Aorta (tissue), 5 donors: ENCODE measurements around the gene KRT1. TPM values are rescaled to one million over a fixed set of nuclear protein-coding genes. Genes with fewer than 3 reads are reported as not detected.

ENCODE experiments used
- ATAC-seq: fragments of 200-7000 bp; cut with Tn5 transposase; one replicate; pipeline ENCODE4 v1.9.1; 2022; ENCODE audit warnings: moderate library complexity; ENCODE audit not compliant: low FRiP score
- DNase-seq, 2 donors: peaks; one replicate each; pipeline ENCODE4 v3.0.0-alpha.2; 2020
- H3K27ac ChIP-seq, 2 donors: one replicate each; pipeline ENCODE4 v1.5.1; 2013; ENCODE audit warnings: low read length in 2 of 2, mild to moderate bottlenecking in 2 of 2, moderate library complexity in 2 of 2, control low read depth in 1 of 2, inconsistent platforms in 1 of 2, low read depth in 1 of 2
- H3K27me3 ChIP-seq, 2 donors: one replicate each; pipeline ENCODE4 v1.6.1; 2013; ENCODE audit warnings: control low read depth in 1 of 2, low read length in 1 of 2, mild to moderate bottlenecking in 1 of 2, moderate library complexity in 1 of 2; ENCODE audit not compliant: insufficient read depth in 2 of 2, control insufficient read depth in 1 of 2
- H3K36me3 ChIP-seq, 2 donors: one replicate each; pipeline ENCODE4 v1.6.1; 2013; ENCODE audit warnings: control low read depth in 1 of 2, low read length in 1 of 2, mild to moderate bottlenecking in 1 of 2; ENCODE audit not compliant: insufficient read depth in 2 of 2, control insufficient read depth in 1 of 2
- H3K4me1 ChIP-seq, 2 donors: one replicate each; pipeline ENCODE4 v1.6.1; 2013; ENCODE audit warnings: low read length in 2 of 2, control low read depth in 1 of 2, mild to moderate bottlenecking in 1 of 2, moderate library complexity in 1 of 2; ENCODE audit not compliant: insufficient read depth in 2 of 2, control insufficient read depth in 1 of 2
- H3K4me3 ChIP-seq, 2 donors: one replicate each; pipeline ENCODE4 v1.5.1; 2013; ENCODE audit warnings: low read length in 2 of 2, control low read depth in 1 of 2, mild to moderate bottlenecking in 1 of 2
- H3K9me3 ChIP-seq: one replicate; pipeline ENCODE4 v1.6.1; 2013; ENCODE audit warnings: mild to moderate bottlenecking, low read length; ENCODE audit not compliant: control insufficient read depth
- WGBS, 2 donors: extraction: QIAGEN DNeasy Blood & Tissue Kit; methylation state at CpG; one replicate each; pipeline ENCODE4 v1.1.7; 2013; 5-methylcytosine and 5-hydroxymethylcytosine counted together
- intact Hi-C, 2 donors: fragments of 100-400 bp; cut with DNase I; formaldehyde crosslinking; loops; one replicate each; pipeline versions ENCODE4 v1.14.2 to v1.15.0; 2022
- polyA plus RNA-seq, 2 donors: library from polyadenylated mRNA; stranded (reverse); fragments of 200-250 nt; gene quantifications; one replicate each; pipeline ENCODE4 v1.2.3, GENCODE V29; 2013
- total RNA-seq, 2 donors: library from RNA; stranded (reverse); fragmentation: NEBNext Ultra II Directional; extraction: Animal tissue kit (Norgen Biotek cat#: 25700); gene quantifications; one replicate each; pipeline ENCODE4 v1.2.1, GENCODE V29; 2021
- donor health status: healthy with polysubstance abuse.
- donor health status: Bipolar disorder and iron deficiency.
- donor health status: DM: no; HTN: no; CAD: no.
- donor health status: DM: no; HTN: no; CAD: no.
- donor health status: DM: yes; HTN: yes; CAD: no.

The KRT1 gene
- total and polyA plus RNA-seq, 4 donors = 0.51 TPM; not detected in 3

- no peaks in the 10 kb centered on the region for H3K4me1 ChIP-seq
- H3K36me3 ChIP-seq = no peaks in the 10 kb centered on the region
- H3K4me3 ChIP-seq = no peak within 1 kb of the TSS
- no peaks in the 10 kb centered on the region for H3K27me3 ChIP-seq
- 72 to 78% methylated on average over 2 of the region's 2 CpGs for WGBS, 2 donors
- H3K27ac ChIP-seq = no peak within 1 kb of the TSS
- no peaks in the 10 kb centered on the region for H3K9me3 ChIP-seq
- DNase-seq = no peak
- intact Hi-C loops = no loop called here
- ATAC-seq = no peak
Measured at GRCh38 chr12:52703424-52703823, 23.2 kb upstream of the KRT1 start, which contains the start of gene KRT77. Gene KRT77 (minus strand): TSS chr12:52703524. CDS start chr12:52703434, 90 bp downstream.

DNA sequence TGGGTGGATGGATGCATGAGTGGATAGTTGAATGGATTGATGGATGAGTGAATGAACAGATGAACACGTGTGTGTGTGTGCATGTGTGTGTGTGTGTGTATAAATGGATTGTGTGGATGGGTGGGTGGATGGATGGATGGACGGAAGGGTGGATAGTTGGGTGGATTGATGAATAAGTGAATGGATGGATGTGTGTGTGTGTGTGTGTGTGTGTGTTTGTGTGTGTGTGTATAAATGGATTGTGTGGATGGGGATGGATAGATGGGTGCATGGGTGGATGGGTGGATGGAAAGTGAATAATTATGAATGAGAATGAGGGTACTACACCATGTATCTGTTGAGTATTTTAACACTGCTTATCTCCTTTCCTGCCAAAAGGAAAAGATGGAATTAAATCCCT lies 22.1 kb upstream of the KRT1 start:
- no peaks in the 10 kb centered on the region for H3K9me3 ChIP-seq
- ATAC-seq (no peak), DNase-seq (no peak)
- no peaks in the 10 kb centered on the region for H3K36me3 ChIP-seq
- H3K4me1 ChIP-seq = no peaks in the 10 kb centered on the region
- no peak overlapping the region for H3K4me3 ChIP-seq
- no peaks in the 10 kb centered on the region for H3K27me3 ChIP-seq
- no peak overlapping the region for H3K27ac ChIP-seq
- WGBS, 2 donors = 78 to 85% methylated on average over 2 of the region's 2 CpGs
- intact Hi-C loops = no loop called here

DNA sequence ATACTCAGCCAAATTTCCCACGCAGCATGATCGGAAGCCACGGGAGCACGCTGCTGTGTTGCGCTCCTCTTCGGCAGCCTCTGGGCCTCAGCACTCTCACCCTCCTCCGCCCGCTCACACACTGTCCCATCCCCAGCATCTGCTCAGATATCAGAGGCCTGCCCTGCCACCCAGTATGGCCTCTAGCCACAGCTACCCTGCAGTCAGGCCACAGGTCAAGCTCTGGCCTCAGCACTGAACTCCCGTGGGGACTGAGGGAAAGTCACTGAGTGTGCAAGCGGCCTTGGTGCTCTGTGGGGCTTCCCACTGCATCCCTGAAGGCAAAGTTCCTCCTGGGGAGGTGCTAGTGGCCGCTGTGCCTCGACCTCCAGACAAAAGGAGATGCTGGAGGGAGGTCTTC lies 21.1 kb upstream of the KRT1 start:
- DNase-seq = no peak
- 85 to 89% methylated on average over 12 of the region's 12 CpGs for WGBS, 2 donors
- H3K36me3 ChIP-seq = no peaks in the 10 kb centered on the region
- H3K27me3 ChIP-seq = no peaks in the 10 kb centered on the region
- no peak for ATAC-seq
- intact Hi-C loops = no loop called here
- no peak overlapping the region for H3K4me3 ChIP-seq
- no peaks in the 10 kb centered on the region for H3K9me3 ChIP-seq
- H3K4me1 ChIP-seq = no peaks in the 10 kb centered on the region
- no peak overlapping the region for H3K27ac ChIP-seq

DNA sequence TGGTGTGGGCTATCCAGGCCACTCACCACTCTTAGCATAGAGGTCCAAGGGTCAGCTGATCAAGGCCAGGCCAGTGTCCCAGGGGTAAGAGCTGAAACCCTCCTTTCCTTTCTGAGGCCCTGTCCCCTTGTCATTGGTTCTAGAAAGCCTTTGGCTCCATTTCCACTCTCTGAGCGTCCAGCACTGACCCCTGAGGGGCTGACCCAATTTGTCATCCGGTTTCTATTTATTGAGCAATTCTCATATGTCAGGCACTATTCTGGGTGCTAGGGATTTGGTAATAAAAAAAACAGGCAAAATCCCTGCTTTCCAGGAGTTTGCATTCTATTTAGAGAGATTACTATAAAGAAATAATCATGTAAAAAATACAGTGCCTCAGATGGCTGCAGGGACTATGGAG lies 19.8 kb upstream of the KRT1 start:
- no peaks in the 10 kb centered on the region for H3K4me1 ChIP-seq
- H3K27ac ChIP-seq = no peak overlapping the region
- H3K27me3 ChIP-seq = no peaks in the 10 kb centered on the region
- ATAC-seq (no peak), DNase-seq (no peak)
- no peaks in the 10 kb centered on the region for H3K36me3 ChIP-seq
- H3K9me3 ChIP-seq = no peaks in the 10 kb centered on the region
- no peak overlapping the region for H3K4me3 ChIP-seq
- WGBS, 2 donors = 70 to 75% methylated on average over 2 of the region's 2 CpGs
- intact Hi-C loops = no loop called here

DNA sequence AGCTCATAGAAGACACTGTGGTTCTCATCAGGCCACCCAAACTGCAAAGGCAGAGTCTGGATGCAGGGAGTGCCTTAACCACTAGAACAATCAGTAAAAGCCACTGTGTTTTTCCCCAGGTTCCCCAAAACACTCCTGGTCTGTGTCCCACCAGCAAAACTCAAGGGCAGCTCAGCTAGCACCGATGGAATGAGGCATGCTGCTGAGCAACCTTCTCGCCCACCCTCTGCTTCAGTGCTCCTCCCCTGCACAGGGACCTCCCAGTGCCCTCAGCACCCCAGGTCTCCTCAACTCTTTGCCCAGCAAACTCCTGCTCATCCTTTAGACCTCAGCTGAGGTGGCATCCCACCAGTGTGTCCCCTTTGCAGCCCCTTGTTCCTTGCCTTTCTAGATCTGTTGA lies 19.2 kb upstream of the KRT1 start:
- no peak for ATAC-seq
- Histone ChIP-seq H3K4me3 (no peak overlapping the region), H3K36me3 (no peaks in the 10 kb centered on the region), H3K9me3 (peaks cover 2% of the 10 kb centered on the region), H3K27ac (no peak overlapping the region), H3K27me3 (no peaks in the 10 kb centered on the region), H3K4me1 (no peaks in the 10 kb centered on the region)
- intact Hi-C loops = no loop called here
- DNase-seq = no peak
- WGBS, 2 donors = 67 to 71% methylated on average over 2 of the region's 2 CpGs

GRCh38 chr12:52698651-52699340 lies 18.6 kb upstream of the KRT1 start:
- Histone ChIP-seq H3K9me3 (peaks cover 2% of the 10 kb centered on the region), H3K4me1 (no peaks in the 10 kb centered on the region), H3K4me3 (no peak overlapping the region), H3K27me3 (no peaks in the 10 kb centered on the region), H3K27ac (no peak overlapping the region), H3K36me3 (no peaks in the 10 kb centered on the region)
- ATAC-seq (no peak), DNase-seq (no peak)
- WGBS, 2 donors = 52 to 54% methylated on average over 11 of the region's 11 CpGs
- intact Hi-C loops = no loop called here

DNA sequence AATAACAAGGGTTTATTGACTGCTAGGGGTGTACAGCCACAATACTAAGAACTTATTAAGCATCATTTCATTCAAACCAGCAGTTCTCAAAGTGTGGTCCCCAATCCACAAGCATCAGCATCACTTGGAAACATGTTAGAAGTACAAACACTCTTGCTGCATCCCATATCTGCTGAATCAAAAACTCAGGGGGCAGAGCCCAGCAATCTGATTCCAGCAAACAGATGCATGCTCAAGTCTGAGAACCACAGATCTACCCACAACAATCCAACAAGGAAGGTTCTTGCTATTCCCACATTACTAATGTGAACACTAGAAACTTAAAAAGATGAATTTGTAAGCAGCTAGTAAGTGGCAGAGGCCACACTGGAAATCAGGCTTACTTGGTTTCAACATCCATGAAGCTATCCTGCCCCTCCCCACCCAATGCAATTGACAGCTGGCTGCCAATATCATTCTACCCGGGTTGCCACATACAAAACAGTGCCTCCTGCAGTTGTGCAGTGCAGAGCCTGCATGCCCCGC lies 16.9 kb upstream of the KRT1 start:
- Histone ChIP-seq H3K27ac (no peak overlapping the region), H3K36me3 (no peaks in the 10 kb centered on the region), H3K9me3 (peaks cover 2% of the 10 kb centered on the region), H3K27me3 (no peaks in the 10 kb centered on the region), H3K4me3 (no peak overlapping the region), H3K4me1 (no peaks in the 10 kb centered on the region)
- ATAC-seq = no peak
- no peak for DNase-seq
- intact Hi-C loops = no loop called here
- WGBS, 2 donors = 35 to 69% methylated on average over 2 of the region's 2 CpGs

DNA sequence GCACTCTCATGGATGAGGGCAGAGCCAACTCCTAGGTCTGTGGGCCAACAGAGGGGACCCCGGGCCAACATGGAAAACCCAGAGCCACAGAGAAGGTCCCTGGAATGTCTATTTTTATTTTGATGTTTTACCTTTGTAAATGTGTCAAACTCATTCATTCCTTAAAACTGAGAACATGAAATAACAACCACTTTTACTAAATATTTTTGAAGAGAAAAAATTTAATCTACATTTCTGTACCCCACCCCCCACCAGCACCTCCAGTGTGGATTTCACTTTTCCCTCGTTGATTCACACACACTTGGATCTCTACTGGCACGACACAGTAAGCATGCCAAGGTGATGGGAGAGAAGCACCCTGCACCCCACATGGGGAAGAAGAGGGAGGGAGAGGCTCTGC lies 16.4 kb upstream of the KRT1 start:
- H3K36me3 ChIP-seq = no peaks in the 10 kb centered on the region
- 39 to 45% methylated on average over 3 of the region's 3 CpGs for WGBS, 2 donors
- H3K4me1 ChIP-seq = no peaks in the 10 kb centered on the region
- no peak for DNase-seq
- H3K27me3 ChIP-seq = no peaks in the 10 kb centered on the region
- peaks cover 2% of the 10 kb centered on the region for H3K9me3 ChIP-seq
- intact Hi-C loops = no loop called here
- ATAC-seq = no peak
- no peak overlapping the region for H3K27ac ChIP-seq
- no peak overlapping the region for H3K4me3 ChIP-seq

GRCh38 chr12:52695039-52695438 lies 14.8 kb upstream of the KRT1 start:
- H3K27me3 ChIP-seq = no peaks in the 10 kb centered on the region
- no peak for DNase-seq
- no peak overlapping the region for H3K27ac ChIP-seq
- no peaks in the 10 kb centered on the region for H3K36me3 ChIP-seq
- ATAC-seq = no peak
- no peak overlapping the region for H3K4me3 ChIP-seq
- H3K9me3 ChIP-seq = peaks cover 2% of the 10 kb centered on the region
- H3K4me1 ChIP-seq = no peaks in the 10 kb centered on the region
- 76 to 80% methylated on average over 3 of the region's 3 CpGs for WGBS, 2 donors
- intact Hi-C loops = no loop called here
